ENCODE measurements around the gene ROBO2.

ROBO2 gene

GRCh38 chr3:77412021-77412438 lies 372.1 kb downstream of the ROBO2 start:
- DNase-seq (ENCODE audit: low spot score): no peak

GRCh38 chr3:77412584-77412983 lies 372.7 kb downstream of the ROBO2 start:
- no peak for DNase-seq (ENCODE audit: low spot score)

DNA sequence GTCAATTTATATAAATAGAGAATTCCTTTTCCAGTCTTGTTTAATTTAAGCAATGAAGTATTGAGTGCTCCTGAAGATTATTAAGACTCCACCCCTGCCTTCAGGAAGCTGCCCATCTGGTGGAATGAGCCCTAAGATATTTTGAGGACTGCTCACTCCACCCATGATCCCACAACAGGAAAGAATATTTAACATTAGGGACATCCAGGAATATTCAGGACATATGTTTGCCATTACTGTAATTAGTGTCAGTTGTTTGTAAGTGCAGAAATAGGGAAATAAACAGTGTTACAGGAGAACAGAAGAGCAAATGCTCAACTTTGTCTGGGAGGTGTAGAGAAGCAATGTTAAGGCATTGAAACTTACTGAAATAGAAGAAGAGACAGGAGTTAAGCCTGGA lies 375.0 kb downstream of the ROBO2 start:
- DNase-seq (ENCODE audit: low spot score): no peak

DNA sequence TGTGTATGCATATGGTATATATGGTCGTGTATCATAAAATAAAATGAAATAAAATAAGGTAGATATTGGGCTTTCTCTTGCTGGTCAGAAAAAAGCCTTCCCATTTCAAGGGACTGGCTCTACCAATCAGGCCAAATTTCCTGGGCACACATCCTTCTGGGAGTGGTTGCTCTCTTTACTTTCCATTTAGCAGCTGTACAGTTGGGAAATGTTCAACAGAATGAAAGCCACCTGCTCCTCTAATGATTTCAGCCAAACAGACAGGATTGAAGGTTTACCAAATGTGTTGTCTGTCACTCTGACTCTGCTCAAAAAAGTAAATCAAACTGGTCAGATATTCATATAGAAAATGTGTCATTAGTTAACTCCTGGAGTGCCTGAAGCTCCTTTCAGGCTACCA lies 380.4 kb downstream of the ROBO2 start:
- no peak for DNase-seq (ENCODE audit: low spot score)

DNA sequence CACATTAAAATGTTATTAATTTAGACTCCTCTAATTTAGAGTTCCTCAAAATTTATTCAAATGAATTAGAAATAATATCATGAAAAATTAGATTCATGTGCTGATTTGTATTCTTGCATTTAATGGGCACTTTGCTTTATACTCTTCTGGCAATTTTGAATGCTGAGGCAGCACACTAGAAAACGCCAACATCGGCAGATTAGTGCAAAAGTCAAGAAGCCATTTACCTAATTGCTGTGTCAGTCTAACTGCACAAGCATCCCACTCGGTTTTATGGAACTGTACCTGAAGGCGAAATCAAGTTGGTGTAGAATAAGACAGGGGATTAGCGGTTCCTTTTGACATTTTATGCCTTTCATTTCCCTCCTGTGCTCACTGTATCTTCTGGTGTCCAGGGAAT lies 382.0 kb downstream of the ROBO2 start:
- DNase-seq (ENCODE audit: low spot score): no peak

GRCh38 chr3:77426531-77426930 lies 386.6 kb downstream of the ROBO2 start:
- DNase-seq (ENCODE audit: low spot score): no peak

- no peak for DNase-seq (ENCODE audit: low spot score)
Measured at GRCh38 chr3:77427528-77427927, 387.6 kb downstream of the ROBO2 start.

- no peak for DNase-seq (ENCODE audit: low spot score)
Measured at GRCh38 chr3:77436908-77437307, 397.0 kb downstream of the ROBO2 start.

DNA sequence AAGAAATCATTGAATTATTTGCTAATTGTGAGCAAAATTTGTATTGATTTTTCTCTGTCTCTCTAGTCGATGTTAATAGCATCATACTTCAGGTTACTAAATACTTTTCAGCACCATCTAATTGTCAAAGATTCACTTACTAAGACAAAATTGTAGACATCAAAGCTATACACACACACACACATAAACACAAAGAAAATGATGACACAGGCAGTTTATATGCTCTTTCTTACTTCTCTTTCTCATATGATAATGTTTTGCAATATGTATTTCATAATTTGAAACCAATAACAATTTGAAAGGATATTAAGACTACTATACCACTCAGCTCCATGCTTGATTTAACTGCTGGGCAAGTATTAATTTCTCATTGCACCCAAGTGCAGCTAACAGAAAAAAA lies 406.2 kb downstream of the ROBO2 start:
- no peak for DNase-seq (ENCODE audit: low spot score)

- no peak for DNase-seq (ENCODE audit: low spot score)
Measured at GRCh38 chr3:77446761-77447160, 406.9 kb downstream of the ROBO2 start.

DNA sequence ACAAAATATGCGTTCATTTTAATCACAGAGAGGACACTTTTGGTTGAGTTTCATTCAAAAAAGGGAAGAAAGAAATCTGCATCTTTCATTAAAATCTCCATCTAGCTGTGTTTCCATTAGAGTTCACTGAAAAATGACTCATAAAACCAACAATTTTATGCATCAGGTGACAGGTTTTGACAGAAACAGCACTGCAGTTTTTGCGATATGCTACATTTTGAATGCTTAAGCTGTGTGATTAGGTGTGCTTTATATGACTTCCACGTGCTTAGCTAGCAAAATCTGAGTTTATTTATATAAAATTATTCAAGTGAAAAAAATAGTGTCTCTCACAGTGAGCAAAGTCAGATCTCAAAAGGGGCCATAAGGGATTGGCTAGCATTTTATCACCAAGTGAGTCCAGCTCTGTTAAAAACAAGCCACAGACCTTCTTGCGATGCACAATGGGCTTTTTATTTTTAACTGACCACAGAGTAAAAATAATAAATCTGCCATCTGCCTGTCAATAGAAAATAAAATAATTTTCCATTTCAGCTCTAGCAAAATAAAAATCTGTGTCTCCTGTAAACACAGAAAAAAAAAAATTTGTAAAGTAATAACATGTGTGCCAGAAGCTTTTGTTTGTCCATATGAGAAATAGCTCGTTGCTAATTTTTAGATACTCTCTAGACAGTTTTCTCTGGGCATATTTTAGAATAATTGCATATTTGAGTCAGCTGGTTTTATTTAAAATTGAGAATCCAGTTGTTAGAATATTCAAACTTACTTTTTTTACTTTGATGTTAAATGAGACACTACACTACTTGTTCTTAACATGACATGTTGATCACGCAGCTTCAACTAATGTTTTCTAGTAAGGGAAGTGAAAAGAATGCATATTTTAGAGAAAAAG lies 409.8 kb downstream of the ROBO2 start:
- no peak for DNase-seq (ENCODE audit: low spot score)

GRCh38 chr3:77456431-77456830 lies 416.5 kb downstream of the ROBO2 start:
- DNase-seq (ENCODE audit: low spot score): no peak

- no peak for DNase-seq (ENCODE audit: low spot score)
Measured at GRCh38 chr3:77456906-77457305, 417.0 kb downstream of the ROBO2 start.

- no peak for DNase-seq (ENCODE audit: low spot score)
Measured at GRCh38 chr3:77459926-77460325, 420.0 kb downstream of the ROBO2 start.

DNA sequence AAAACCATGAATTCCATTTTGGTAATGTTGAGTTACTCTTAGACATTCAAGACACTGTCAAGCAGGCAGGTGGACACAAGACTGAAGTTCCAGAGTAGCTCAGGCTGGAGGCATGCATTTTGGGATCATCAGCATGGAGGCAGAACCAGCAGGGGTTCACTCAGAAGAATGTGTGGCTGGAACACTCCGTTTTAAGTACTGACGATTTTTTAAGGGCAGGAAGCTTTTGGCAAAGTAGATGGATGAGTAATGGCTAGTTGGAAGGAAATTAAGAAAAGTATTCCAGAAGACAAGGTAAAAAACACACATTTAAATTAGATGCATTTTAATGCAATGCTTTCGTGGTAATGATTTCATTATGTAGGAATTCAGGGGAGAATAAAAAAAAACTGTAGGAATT lies 420.4 kb downstream of the ROBO2 start:
- DNase-seq (ENCODE audit: low spot score): no peak

- DNase-seq (ENCODE audit: low spot score): no peak
Measured at GRCh38 chr3:77462951-77463350, 423.1 kb downstream of the ROBO2 start.

DNA sequence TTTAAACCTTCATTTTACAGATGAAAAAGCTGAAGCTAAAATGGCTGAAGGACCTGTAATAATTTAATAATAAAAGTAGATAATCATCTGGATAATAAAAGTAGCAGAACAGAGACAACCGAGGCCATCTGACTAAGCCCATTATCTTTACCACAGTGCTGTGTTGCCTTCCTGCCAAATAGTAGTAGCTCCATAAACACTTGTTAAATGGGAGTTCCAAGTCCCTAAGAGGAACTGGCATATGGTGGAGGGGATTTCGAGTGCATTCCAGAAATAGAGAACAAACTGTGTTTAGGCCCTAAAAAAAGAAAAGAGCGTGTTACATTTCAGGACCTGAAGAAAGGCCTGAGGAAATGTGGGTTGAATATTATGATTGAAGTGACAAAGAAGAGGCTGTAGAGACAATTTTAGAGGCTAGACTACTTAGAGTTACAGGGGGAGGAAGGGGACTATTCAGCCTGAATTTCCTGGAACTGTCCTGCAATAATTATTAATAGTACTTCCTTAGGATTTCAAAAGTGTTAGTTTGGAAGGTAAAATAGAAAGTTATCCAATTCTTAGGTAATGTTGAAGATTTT lies 424.3 kb downstream of the ROBO2 start:
- no peak for DNase-seq (ENCODE audit: low spot score)

DNA sequence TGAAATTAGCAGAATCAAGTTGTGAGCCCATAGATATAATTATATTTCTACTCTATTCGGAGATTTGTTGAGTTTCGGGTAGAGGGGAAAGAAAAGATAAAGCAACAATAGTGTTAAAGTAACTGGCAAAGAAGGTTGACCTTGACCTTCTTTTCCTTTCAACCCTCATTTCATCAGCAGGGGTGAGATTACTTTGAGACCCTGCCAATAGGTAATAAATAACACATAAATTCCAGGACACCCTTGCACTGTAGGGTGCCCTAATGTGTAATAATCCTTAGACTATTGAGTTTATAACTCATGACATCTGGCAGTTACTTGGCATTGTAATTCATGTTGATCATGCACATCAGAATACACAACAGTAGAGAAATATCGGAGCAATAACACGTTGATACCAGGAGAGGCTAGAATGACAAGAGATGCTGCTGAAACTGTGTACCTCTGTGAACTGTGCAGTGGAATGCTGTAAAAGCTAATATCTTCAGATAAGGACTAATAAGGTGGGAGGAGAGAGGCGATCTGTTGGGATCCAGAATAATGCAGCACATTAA lies 426.7 kb downstream of the ROBO2 start:
- DNase-seq (ENCODE audit: low spot score): no peak

DNA sequence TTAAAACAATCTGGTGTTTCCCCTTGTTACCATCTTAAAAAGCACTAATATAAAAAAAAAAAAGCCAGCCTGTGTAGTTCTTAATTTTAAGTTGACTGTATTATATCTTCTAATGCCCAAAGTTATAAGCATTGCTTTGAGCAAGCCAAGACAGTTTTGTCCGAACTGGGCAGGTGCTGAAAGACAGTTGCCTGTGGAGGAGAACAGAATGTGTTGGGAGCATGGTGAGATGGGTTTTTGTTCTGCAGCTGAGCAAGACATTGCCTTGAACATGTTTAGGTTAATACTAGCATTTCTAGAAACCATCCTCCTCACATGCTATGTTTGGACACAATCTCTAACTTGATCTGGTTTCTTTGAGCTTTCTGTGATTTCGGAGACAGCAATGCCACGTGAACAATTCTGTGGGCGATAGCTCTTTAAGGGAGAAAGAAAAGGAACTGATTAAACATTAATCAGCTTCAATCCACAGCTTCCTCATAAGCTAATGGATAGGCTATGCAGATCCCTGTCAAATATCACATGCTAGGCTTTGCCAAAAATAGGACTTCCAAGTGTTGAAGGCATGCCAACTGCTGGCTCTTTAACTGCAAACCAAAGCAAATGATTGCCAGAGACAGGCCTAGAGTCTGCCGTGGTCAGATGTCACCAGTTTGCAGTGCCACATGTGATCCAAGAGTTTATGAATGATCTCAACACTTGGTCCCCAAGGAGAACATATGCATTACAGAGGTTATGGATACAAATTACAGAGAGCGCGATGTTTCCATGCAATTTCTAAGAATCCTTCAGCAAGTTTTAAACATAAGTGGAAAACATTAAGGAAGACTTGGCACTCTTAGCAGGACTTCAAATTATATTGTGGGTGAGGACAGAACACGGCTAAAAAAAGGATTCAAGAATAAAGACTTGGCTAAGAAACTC lies 428.1 kb downstream of the ROBO2 start:
- no peak for DNase-seq (ENCODE audit: low spot score)

- no peak for DNase-seq (ENCODE audit: low spot score)
Measured at GRCh38 chr3:77468626-77469020, 428.7 kb downstream of the ROBO2 start.

DNA sequence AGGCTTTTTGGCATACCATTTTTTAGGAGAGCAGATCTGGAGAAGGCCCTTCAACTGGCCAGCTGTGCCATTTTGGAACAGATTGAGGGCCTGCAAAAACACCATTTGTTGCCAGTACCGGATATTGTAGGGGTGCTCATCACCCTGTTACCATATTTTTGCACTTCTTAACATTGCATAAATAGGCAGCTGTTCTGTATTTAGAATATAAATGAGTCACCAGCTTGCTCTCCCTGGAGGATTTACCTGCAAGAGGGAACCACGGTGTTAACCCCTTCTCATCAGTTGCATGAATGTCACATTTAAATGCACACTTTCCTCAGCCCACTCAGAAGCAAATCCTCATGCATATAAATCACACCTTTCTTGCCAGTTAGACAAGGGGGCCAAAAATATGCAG lies 435.6 kb downstream of the ROBO2 start:
- no peak for DNase-seq (ENCODE audit: low spot score)

DNA sequence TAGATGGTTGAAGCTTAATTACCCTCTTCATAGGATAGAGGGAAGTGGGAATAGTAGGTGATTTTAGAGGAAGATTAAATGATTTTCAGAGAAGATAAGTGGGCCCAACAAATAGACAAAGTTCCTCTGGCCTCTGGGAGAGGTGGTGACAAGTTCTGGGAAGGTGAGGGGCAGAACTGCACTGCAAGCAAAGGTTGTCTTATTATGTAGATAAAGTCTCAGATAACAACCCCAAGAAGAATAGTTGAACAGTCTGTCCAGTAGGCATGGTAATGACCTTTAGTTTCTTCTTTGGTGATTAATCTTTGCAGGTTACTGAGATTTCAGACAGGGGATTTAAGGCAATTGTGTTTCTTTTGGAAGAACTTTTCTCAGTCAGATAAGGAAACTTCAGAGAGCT lies 439.1 kb downstream of the ROBO2 start:
- DNase-seq (ENCODE audit: low spot score): no peak

All from NAMALWA (cell line).